ENCODE data around the gene IDE.
"Not testable (repeated sequence)": the region's sequence is repeated elsewhere in the genome, so short reads cannot be mapped to it uniquely, and the experiment has no call there.

IDE gene

DNA sequence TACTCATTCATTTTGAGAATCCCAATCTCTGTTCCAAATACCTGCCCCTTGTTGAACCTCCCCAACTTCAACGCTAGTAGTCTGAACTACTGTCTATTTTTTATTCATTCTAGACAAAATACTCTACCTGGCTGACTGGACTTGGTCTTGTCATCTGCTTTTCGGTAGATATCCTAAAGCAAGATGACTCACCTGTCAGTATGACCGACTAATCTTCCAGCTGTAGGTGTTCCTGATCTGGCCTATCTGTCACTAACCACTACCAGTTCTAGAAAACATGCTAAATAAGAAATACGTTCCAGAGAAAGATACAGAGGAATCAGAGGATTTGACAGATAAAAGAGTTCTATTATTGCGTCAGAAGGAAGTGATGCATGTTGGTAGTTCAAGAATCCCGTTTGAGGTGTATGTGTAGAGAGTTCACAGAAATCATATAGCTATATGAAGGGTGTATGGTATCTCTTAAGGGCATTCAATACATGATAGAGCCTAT, 81.1 kb downstream of the IDE start:
- no peaks in the 10 kb centered on the region for H3K27me3 Mint-ChIP-seq
- H3K27ac Mint-ChIP-seq = no peak overlapping the region
- peaks cover 82% of the 10 kb centered on the region for H3K36me3 Mint-ChIP-seq (ENCODE audit: low read depth)
- intact Hi-C loops (cut with micrococcal nuclease) = no loop called here
- peaks cover 7% of the 10 kb centered on the region for H3K4me1 Mint-ChIP-seq (ENCODE audit: low read depth)
- no peaks in the 10 kb centered on the region for H3K9me3 Mint-ChIP-seq
- H3K4me3 Mint-ChIP-seq = no peak overlapping the region

DNA sequence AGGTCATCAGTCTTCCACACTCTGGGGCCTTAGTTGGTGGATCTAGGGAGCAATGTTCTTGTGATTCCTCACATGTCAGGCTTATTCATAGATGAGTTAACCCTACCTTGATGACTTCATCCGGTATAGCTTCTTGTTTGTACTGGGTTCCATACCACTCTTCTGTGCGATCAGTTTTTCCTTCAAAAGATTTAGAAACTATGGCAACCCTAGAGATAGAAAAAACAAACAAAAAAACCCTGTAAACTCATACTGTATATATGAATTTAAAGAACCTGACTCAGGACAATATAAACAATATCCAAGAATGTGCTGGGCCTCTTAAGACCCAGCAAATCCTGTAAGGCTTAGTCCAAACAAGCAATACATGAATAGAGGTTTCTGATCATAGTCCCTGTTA, 83.5 kb downstream of the IDE start:
- Mint-ChIP-seq H3K9me3 (no peaks in the 10 kb centered on the region), H3K4me3 (no peak overlapping the region), H3K27ac (no peak overlapping the region), H3K36me3 (ENCODE audit: low read depth) (peaks cover 81% of the 10 kb centered on the region), H3K27me3 (no peaks in the 10 kb centered on the region), H3K4me1 (ENCODE audit: low read depth) (peaks cover 25% of the 10 kb centered on the region)
- intact Hi-C loops (cut with micrococcal nuclease) = no loop called here

DNA sequence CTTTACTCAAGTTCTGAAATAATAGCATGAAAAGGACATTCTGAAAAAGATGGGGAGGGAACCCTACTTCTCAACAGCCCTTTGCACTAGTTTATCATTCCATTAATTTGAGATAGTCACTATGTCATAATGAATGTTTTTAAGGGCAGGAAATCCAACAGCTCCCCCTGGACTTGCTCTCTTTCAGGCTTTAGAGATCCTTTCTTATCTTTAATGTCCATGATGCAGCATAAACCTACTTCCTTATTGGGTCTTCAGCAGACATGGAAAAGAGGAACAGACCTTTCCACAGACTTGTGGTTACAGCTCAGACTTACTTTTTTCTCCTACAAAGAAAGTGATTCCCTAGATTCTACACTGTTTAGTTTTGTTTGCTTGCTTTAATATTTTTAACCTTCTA, 87.3 kb downstream of the IDE start:
- Mint-ChIP-seq H3K36me3 (ENCODE audit: low read depth) (peaks cover 86% of the 10 kb centered on the region), H3K27ac (peak overlapping the region; percentile 47), H3K4me1 (ENCODE audit: low read depth) (peaks cover 35% of the 10 kb centered on the region), H3K27me3 (no peaks in the 10 kb centered on the region), H3K9me3 (no peaks in the 10 kb centered on the region), H3K4me3 (no peak overlapping the region)
- intact Hi-C loops (cut with micrococcal nuclease) = no loop called here

DNA sequence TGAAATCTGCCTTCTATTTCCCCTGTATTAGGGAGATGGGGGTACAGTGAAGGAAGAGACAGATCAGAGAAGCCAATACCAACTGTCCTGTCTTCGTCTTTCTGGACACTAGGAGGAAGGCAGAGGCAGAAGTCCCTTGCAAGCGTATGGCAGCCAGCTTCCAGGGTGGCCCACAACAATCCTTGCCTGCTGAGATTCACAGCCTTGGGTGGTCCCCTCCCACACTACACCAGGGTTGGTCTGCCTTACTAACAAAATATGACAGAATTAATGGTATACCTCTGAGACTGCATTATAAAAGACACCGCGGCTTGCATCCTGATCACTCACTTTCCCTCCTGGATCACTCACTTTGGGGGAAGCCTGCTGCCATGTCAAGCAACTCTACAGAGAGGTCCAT, 90.4 kb downstream of the IDE start:
- Mint-ChIP-seq H3K36me3 (ENCODE audit: low read depth) (peaks cover 86% of the 10 kb centered on the region), H3K4me1 (ENCODE audit: low read depth) (peaks cover 41% of the 10 kb centered on the region), H3K27ac (no peak overlapping the region), H3K9me3 (no peaks in the 10 kb centered on the region), H3K27me3 (no peaks in the 10 kb centered on the region), H3K4me3 (no peak overlapping the region)
- intact Hi-C loops (cut with micrococcal nuclease) = no loop called here

DNA sequence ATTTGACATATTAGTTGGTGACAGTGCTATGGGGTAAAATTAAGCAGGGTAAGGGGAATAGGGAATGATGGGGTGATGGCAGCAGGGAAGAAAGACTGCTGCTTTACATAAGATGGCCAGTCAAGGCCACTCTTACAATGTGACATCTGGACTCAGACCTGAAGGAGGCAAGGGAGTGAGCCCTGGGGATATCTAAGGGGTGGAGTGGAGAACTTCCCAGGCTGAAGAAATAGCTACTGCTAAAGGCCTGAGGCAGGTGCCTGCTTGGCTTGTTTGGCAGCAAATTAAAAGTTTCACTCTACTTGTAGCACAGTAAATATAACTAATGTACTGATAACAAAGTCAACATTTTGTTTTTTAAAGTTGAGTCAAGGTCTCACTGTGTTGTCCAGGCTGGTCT, 93.5 kb downstream of the IDE start:
- Mint-ChIP-seq H3K4me1 (ENCODE audit: low read depth) (peaks cover 16% of the 10 kb centered on the region), H3K36me3 (ENCODE audit: low read depth) (peaks cover 69% of the 10 kb centered on the region), H3K4me3 (no peak overlapping the region), H3K9me3 (no peaks in the 10 kb centered on the region), H3K27ac (no peak overlapping the region), H3K27me3 (no peaks in the 10 kb centered on the region)
- intact Hi-C loops (cut with micrococcal nuclease) = no loop called here

GRCh38 chr10:92479547-92479946, 94.3 kb downstream of the IDE start:
- Mint-ChIP-seq H3K4me1 (ENCODE audit: low read depth) (peaks cover 16% of the 10 kb centered on the region), H3K27ac (no peak overlapping the region), H3K36me3 (ENCODE audit: low read depth) (peaks cover 65% of the 10 kb centered on the region), H3K27me3 (no peaks in the 10 kb centered on the region), H3K9me3 (no peaks in the 10 kb centered on the region), H3K4me3 (no peak overlapping the region)
- intact Hi-C loops (cut with micrococcal nuclease) = no loop called here

DNA sequence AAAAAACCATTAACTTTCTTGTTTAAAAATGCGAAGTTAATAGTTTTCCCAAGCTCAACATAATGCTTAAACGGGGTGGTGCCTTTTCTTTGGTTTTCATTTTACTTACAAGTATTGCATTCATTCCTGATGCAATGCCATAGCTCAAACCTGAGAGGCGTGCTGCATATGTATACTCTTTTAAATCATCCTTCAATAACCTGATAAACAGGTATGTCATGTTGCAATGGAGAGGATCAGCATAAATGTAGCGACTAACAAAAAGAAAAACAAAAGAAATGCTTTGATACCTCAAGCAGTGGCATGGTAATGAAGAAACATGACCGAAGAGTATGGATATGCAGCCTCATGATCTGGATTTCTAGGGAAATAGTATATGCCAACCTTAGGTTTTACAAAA, 95.4 kb downstream of the IDE start:
- peaks cover 58% of the 10 kb centered on the region for H3K36me3 Mint-ChIP-seq (ENCODE audit: low read depth)
- H3K4me3 Mint-ChIP-seq = no peak overlapping the region
- no peaks in the 10 kb centered on the region for H3K9me3 Mint-ChIP-seq

GRCh38 chr10:92475357-92475868, 98.5 kb downstream of the IDE start:
- Mint-ChIP-seq H3K4me1 (ENCODE audit: low read depth) (no peaks in the 10 kb centered on the region), H3K27ac (no peak overlapping the region), H3K9me3 (no peaks in the 10 kb centered on the region), H3K36me3 (ENCODE audit: low read depth) (peaks cover 42% of the 10 kb centered on the region), H3K4me3 (no peak overlapping the region), H3K27me3 (no peaks in the 10 kb centered on the region)
- intact Hi-C loops (cut with micrococcal nuclease) = no loop called here

More for the DNA sequence above, 95.4 kb downstream of the IDE start:
- H3K27me3 Mint-ChIP-seq = no peaks in the 10 kb centered on the region
- H3K4me1 Mint-ChIP-seq (ENCODE audit: low read depth) = peaks cover 16% of the 10 kb centered on the region
- H3K27ac Mint-ChIP-seq = no peak overlapping the region
- intact Hi-C loops (cut with micrococcal nuclease) = no loop called here

- Mint-ChIP-seq H3K4me3 (no peak overlapping the region), H3K4me1 (ENCODE audit: low read depth) (no peaks in the 10 kb centered on the region), H3K36me3 (ENCODE audit: low read depth) (peaks cover 70% of the 10 kb centered on the region), H3K27ac (no peak overlapping the region), H3K27me3 (no peaks in the 10 kb centered on the region), H3K9me3 (no peaks in the 10 kb centered on the region)
- intact Hi-C loops (cut with micrococcal nuclease) = no loop called here
Measured at GRCh38 chr10:92470026-92470425, 103.9 kb downstream of the IDE start.

GRCh38 chr10:92464364-92464763, 109.5 kb downstream of the IDE start:
- Mint-ChIP-seq H3K36me3 (ENCODE audit: low read depth) (peaks cover 93% of the 10 kb centered on the region), H3K4me1 (ENCODE audit: low read depth) (no peaks in the 10 kb centered on the region), H3K9me3 (no peaks in the 10 kb centered on the region), H3K4me3 (no peak overlapping the region), H3K27me3 (no peaks in the 10 kb centered on the region), H3K27ac (no peak overlapping the region)
- intact Hi-C loops (cut with micrococcal nuclease) = no loop called here

- Mint-ChIP-seq H3K27ac (no peak overlapping the region), H3K36me3 (ENCODE audit: low read depth) (peaks cover 89% of the 10 kb centered on the region)
Measured at GRCh38 chr10:92463582-92463981, 110.3 kb downstream of the IDE start.

DNA sequence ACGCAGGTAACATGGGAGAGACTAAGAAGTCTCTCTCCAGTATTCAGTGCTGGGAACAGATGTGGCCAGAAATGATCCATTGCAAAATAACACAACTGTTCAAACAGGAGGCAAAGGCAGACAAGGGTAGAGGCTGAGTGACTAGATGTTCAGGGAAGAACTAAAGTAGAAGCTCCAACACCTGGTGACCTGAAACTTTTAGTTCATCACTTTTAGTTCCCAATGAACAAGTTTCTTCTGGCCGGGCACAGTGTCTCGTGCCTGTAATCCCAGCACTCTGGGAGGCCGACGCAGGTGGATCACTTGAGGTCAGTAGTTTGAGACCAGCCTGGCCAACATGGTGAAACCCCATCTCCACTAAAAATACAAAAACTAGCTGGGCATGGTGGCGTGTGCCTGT, 118.9 kb downstream of the IDE start:
- H3K36me3 Mint-ChIP-seq (ENCODE audit: low read depth) = peaks cover 76% of the 10 kb centered on the region
- H3K27me3 Mint-ChIP-seq; H3K9me3 Mint-ChIP-seq; intact Hi-C loops (cut with micrococcal nuclease); H3K4me1 Mint-ChIP-seq (ENCODE audit: low read depth); H3K4me3 Mint-ChIP-seq; H3K27ac Mint-ChIP-seq: not testable (repeated sequence)

More at GRCh38 chr10:92463582-92463981, 110.3 kb downstream of the IDE start:
- Mint-ChIP-seq H3K27me3 (no peaks in the 10 kb centered on the region), H3K9me3 (no peaks in the 10 kb centered on the region), H3K4me3 (no peak overlapping the region), H3K4me1 (ENCODE audit: low read depth) (no peaks in the 10 kb centered on the region)
- intact Hi-C loops (cut with micrococcal nuclease) = loop anchor here (2.0 kb wide), 1 partner anchor 65 kb away; no protein-coding TSS in a partner anchor

DNA sequence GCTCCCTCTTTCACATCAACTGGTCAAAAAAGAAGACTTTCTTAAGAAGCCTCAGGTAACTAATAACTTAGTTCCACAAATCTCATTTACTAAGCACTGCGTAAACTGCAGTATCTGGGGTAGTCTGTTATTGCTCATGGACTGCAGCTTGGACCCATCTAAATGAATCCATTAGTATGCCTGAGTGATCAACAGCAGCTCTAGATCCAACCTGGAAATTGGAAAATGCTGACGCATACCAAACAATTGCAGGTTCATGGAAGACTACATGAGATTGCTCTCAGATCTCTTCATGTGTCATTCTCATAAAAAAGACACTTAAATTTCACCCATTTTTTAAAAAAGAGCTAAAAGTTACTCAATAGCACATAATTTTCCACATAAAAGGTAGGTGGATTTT, 121.6 kb downstream of the IDE start:
- H3K36me3 Mint-ChIP-seq (ENCODE audit: low read depth) = peaks cover 76% of the 10 kb centered on the region
- peaks cover under 1% of the 10 kb centered on the region for H3K4me1 Mint-ChIP-seq (ENCODE audit: low read depth)
- intact Hi-C loops (cut with micrococcal nuclease) = no loop called here

GRCh38 chr10:92451431-92451830, 122.5 kb downstream of the IDE start:
- no peak overlapping the region for H3K27ac Mint-ChIP-seq

More for the DNA sequence above, 121.6 kb downstream of the IDE start:
- Mint-ChIP-seq H3K27me3 (no peaks in the 10 kb centered on the region), H3K9me3 (no peaks in the 10 kb centered on the region), H3K27ac (no peak overlapping the region), H3K4me3 (no peak overlapping the region)

GRCh38 chr10:92450896-92451295, 123.0 kb downstream of the IDE start:
- intact Hi-C loops (cut with micrococcal nuclease) = no loop called here
- Mint-ChIP-seq H3K4me1 (ENCODE audit: low read depth) (no peaks in the 10 kb centered on the region), H3K27me3 (no peaks in the 10 kb centered on the region), H3K9me3 (no peaks in the 10 kb centered on the region), H3K4me3 (no peak overlapping the region), H3K36me3 (ENCODE audit: low read depth) (peaks cover 69% of the 10 kb centered on the region), H3K27ac (no peak overlapping the region)

More at GRCh38 chr10:92451431-92451830, 122.5 kb downstream of the IDE start:
- Mint-ChIP-seq H3K27me3 (no peaks in the 10 kb centered on the region), H3K36me3 (ENCODE audit: low read depth) (peaks cover 74% of the 10 kb centered on the region), H3K4me3 (no peak overlapping the region), H3K4me1 (ENCODE audit: low read depth) (no peaks in the 10 kb centered on the region), H3K9me3 (no peaks in the 10 kb centered on the region)
- intact Hi-C loops (cut with micrococcal nuclease) = no loop called here
